ENCODE results near the gene NRAS.
A peak's percentile ranks its signal among the peaks of the same experiment; 100 is the strongest.

Gene NRAS

DNA sequence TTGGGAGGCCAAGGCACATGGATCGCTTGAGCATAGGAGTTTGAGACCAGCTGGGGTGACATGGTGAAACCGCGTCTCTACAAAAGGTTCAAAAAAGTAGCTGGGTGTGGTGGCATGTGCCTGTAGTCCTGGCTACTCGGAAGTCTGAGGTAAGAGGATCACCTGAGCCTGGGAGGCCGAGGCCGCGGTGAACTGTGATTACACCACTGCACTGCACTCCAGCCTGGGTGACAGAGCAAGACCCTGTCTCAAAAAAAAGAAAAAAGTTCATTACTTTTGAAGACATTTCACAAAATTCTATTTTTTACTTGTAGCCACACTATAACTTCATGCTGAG is 44.7 kb downstream of the NRAS start:
- Histone ChIP-seq H3K4me1 (ENCODE audit: control insufficient read depth, insufficient read depth, low read length) (peaks cover 11% of the 10 kb centered on the region), H3K36me3 (ENCODE audit: control insufficient read depth, insufficient read depth, low read length, severe bottlenecking) (no peaks in the 10 kb centered on the region), H3K9me3 (ENCODE audit: control insufficient read depth, low read length) (no peaks in the 10 kb centered on the region), H3K4me3 (ENCODE audit: low read length) (no peak overlapping the region), H3K9ac (ENCODE audit: low read length) (no peak overlapping the region), H3K27me3 (replicated peaks; ENCODE audit: control insufficient read depth, insufficient read depth, low read length) (no peaks in the 10 kb centered on the region)
- DNase-seq (ENCODE audit: low read depth), result no peak

- Histone ChIP-seq H3K36me3 (ENCODE audit: control insufficient read depth, insufficient read depth, low read length, severe bottlenecking) (no peaks in the 10 kb centered on the region), H3K9ac (ENCODE audit: low read length) (peak overlapping the region; percentile 17), H3K4me1 (ENCODE audit: control insufficient read depth, insufficient read depth, low read length) (peaks cover 11% of the 10 kb centered on the region), H3K27me3 (replicated peaks; ENCODE audit: control insufficient read depth, insufficient read depth, low read length) (no peaks in the 10 kb centered on the region), H3K9me3 (ENCODE audit: control insufficient read depth, low read length) (no peaks in the 10 kb centered on the region), H3K4me3 (ENCODE audit: low read length) (peak overlapping the region; percentile 37)
- DNase-seq (ENCODE audit: low read depth), result peak; percentile 61
Observed at GRCh38 chr1:114671011-114671938, 45.3 kb downstream of the NRAS start.

DNA sequence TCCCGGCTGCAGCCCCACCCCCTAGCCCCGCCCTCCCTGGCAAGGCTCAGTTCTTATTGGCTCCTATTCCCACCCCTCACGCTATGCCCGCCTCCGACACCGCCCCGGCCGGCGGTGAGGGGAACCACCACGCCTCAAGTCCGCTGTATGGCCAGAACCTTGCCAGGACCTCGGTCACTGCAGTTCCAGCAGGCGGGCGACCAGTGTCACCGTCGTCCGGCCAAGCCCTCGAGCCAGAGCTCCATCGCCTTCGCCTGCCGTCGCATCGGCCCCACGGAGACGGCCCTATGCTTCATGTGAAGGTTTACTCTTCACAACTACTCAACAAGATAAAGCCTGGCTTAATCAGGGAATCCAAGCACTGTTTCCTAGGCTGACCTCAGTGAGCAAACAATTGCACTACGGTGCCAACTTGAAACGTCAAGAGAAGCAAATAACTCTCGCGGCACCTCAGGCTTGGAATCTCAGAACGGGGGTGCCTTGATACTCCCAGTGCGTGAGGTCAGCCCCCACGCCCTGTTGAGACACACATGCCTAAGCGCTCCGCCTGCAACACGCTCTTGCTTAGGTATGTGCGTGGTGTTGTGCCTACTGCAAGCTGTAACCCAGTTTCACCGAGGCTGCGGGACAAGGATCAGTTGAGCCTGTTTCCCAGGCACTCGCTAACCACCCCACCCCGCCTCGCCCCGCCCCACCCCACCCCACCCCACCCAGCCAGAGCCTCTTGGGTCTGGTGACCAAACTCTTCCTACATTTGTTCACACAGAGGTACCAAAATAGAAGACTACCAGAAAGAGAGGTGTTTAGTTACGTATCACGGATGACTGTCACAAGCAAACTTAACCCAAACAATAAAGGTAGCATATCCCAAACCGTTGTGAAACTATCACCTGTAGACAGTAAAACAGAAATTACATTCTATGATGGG is 46.2 kb downstream of the NRAS start:
- no peaks in the 10 kb centered on the region for H3K27me3 ChIP-seq (replicated peaks; ENCODE audit: control insufficient read depth, insufficient read depth, low read length)
- peaks cover 11% of the 10 kb centered on the region for H3K4me1 ChIP-seq (ENCODE audit: control insufficient read depth, insufficient read depth, low read length)
- H3K9ac ChIP-seq (ENCODE audit: low read length), result peak overlapping the region; percentile 88
- no peaks in the 10 kb centered on the region for H3K9me3 ChIP-seq (ENCODE audit: control insufficient read depth, low read length)
- no peaks in the 10 kb centered on the region for H3K36me3 ChIP-seq (ENCODE audit: control insufficient read depth, insufficient read depth, low read length, severe bottlenecking)
- DNase-seq (ENCODE audit: low read depth), result peak; percentile 97
- peak overlapping the region; percentile 98 for H3K4me3 ChIP-seq (ENCODE audit: low read length)

DNA sequence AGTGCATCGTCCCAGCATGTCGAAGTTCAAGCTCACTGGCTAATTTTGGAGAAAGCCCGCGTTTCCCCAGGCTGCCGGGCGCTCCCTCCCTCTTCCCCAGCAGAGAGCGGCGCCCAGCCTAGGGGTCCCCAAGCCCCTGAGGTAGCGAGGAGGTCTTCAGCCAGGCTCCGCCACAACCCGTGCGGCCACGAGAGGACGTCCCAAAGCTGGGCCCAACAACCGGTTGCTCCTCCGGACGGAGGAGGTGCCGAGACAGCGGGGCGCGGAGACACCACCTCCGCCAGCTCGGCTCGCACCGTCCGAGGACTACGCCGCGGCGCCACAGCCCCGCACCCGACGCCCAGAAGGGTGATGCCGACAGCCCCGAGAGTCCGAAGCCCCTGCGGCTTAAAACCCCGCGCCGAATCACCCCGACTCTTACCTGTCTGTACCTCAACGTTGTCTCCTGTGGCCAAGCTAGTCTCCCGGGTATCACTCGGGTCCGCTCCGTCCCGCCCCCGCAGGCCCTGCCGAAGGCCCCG is 46.9 kb downstream of the NRAS start, which contains the start of gene DENND2C:
TSS of gene DENND2C (minus strand) at position 488 of the 521 bp plus-strand sequence. CDS start 44,065 bp downstream, outside the sequence.
- Histone ChIP-seq H3K9me3 (ENCODE audit: control insufficient read depth, low read length) (no peaks in the 10 kb centered on the region), H3K4me1 (ENCODE audit: control insufficient read depth, insufficient read depth, low read length) (peaks cover 11% of the 10 kb centered on the region), H3K4me3 (ENCODE audit: low read length) (peak within 1 kb of the TSS; percentile 98), H3K9ac (ENCODE audit: low read length) (peak within 1 kb of the TSS; percentile 88), H3K36me3 (ENCODE audit: control insufficient read depth, insufficient read depth, low read length, severe bottlenecking) (no peaks in the 10 kb centered on the region), H3K27me3 (replicated peaks; ENCODE audit: control insufficient read depth, insufficient read depth, low read length) (no peaks in the 10 kb centered on the region)
- DNase-seq (ENCODE audit: low read depth), result no peak

GRCh38 chr1:114668784-114669561 is 47.6 kb downstream of the NRAS start:
- H3K9ac ChIP-seq (ENCODE audit: low read length), result peak overlapping the region; percentile 87
- peak; percentile 50 for DNase-seq (ENCODE audit: low read depth)
- H3K4me3 ChIP-seq (ENCODE audit: low read length), result peak overlapping the region; percentile 98
- peaks cover 11% of the 10 kb centered on the region for H3K4me1 ChIP-seq (ENCODE audit: control insufficient read depth, insufficient read depth, low read length)
- H3K9me3 ChIP-seq (ENCODE audit: control insufficient read depth, low read length), result no peaks in the 10 kb centered on the region
- no peaks in the 10 kb centered on the region for H3K36me3 ChIP-seq (ENCODE audit: control insufficient read depth, insufficient read depth, low read length, severe bottlenecking)
- no peaks in the 10 kb centered on the region for H3K27me3 ChIP-seq (replicated peaks; ENCODE audit: control insufficient read depth, insufficient read depth, low read length)

- no peak for DNase-seq (ENCODE audit: low read depth)
- Histone ChIP-seq H3K9me3 (ENCODE audit: control insufficient read depth, low read length) (no peaks in the 10 kb centered on the region), H3K27me3 (replicated peaks; ENCODE audit: control insufficient read depth, insufficient read depth, low read length) (no peaks in the 10 kb centered on the region), H3K4me1 (ENCODE audit: control insufficient read depth, insufficient read depth, low read length) (peaks cover 11% of the 10 kb centered on the region), H3K4me3 (ENCODE audit: low read length) (peak overlapping the region; percentile 98), H3K9ac (ENCODE audit: low read length) (no peak overlapping the region), H3K36me3 (ENCODE audit: control insufficient read depth, insufficient read depth, low read length, severe bottlenecking) (no peaks in the 10 kb centered on the region)
Observed at GRCh38 chr1:114668373-114668772, 48.2 kb downstream of the NRAS start.

GRCh38 chr1:114666954-114667353 is 49.6 kb downstream of the NRAS start:
- no peak overlapping the region for H3K9ac ChIP-seq (ENCODE audit: low read length)
- H3K36me3 ChIP-seq (ENCODE audit: control insufficient read depth, insufficient read depth, low read length, severe bottlenecking), result no peaks in the 10 kb centered on the region
- H3K4me3 ChIP-seq (ENCODE audit: low read length), result no peak overlapping the region
- H3K9me3 ChIP-seq (ENCODE audit: control insufficient read depth, low read length), result no peaks in the 10 kb centered on the region
- no peak for DNase-seq (ENCODE audit: low read depth)
- H3K27me3 ChIP-seq (replicated peaks; ENCODE audit: control insufficient read depth, insufficient read depth, low read length), result no peaks in the 10 kb centered on the region
- peaks cover 11% of the 10 kb centered on the region for H3K4me1 ChIP-seq (ENCODE audit: control insufficient read depth, insufficient read depth, low read length)

GRCh38 chr1:114660238-114660637 is 56.3 kb downstream of the NRAS start:
- H3K27me3 ChIP-seq (replicated peaks; ENCODE audit: control insufficient read depth, insufficient read depth, low read length), result no peaks in the 10 kb centered on the region
- no peaks in the 10 kb centered on the region for H3K36me3 ChIP-seq (ENCODE audit: control insufficient read depth, insufficient read depth, low read length, severe bottlenecking)
- DNase-seq (ENCODE audit: low read depth), result peak; percentile 19
- no peak overlapping the region for H3K4me3 ChIP-seq (ENCODE audit: low read length)
- H3K9ac ChIP-seq (ENCODE audit: low read length), result no peak overlapping the region
- H3K9me3 ChIP-seq (ENCODE audit: control insufficient read depth, low read length), result no peaks in the 10 kb centered on the region
- no peaks in the 10 kb centered on the region for H3K4me1 ChIP-seq (ENCODE audit: control insufficient read depth, insufficient read depth, low read length)

All from adipocyte (in vitro differentiated cells).